Kidney epithelial cell (primary cell): ENCODE data around the gene RASSF10. TPM values are rescaled to one million over a fixed set of nuclear protein-coding genes. Genes with fewer than 3 reads are reported as not detected.

Source experiments
- DNase-seq: peaks from one replicate; pipeline ENCODE4 v3.0.0-alpha.2; 2010; ENCODE audit warnings: low read depth
- H3K27me3 ChIP-seq: 2 replicates; pipeline ENCODE4 v1.6.0; 2011; ENCODE audit warnings: low read length; ENCODE audit not compliant: control insufficient read depth, insufficient read depth
- H3K36me3 ChIP-seq: 2 replicates; pipeline ENCODE4 v1.5.1; 2011; ENCODE audit warnings: low read length; ENCODE audit not compliant: control insufficient read depth, insufficient read depth
- H3K4me3 ChIP-seq: 2 replicates; pipeline ENCODE4 v1.5.1; 2011; ENCODE audit warnings: low read depth, mild to moderate bottlenecking, control low read depth, low read length
- CTCF ChIP-seq: IDR thresholded peaks from 2 replicates; pipeline ENCODE4 v1.5.1; 2011; ENCODE audit warnings: mild to moderate bottlenecking, moderate library complexity, low read length, control low read depth, inconsistent platforms; ENCODE audit not compliant: insufficient read depth, poor library complexity, severe bottlenecking
- total RNA-seq: library from RNA; depleted of rRNA; stranded (reverse); fragments of >200 nt; gene quantifications from 2 replicates; pipeline ENCODE4 v1.2.3, GENCODE V29; 2015

Gene RASSF10
- 3.5 and 3.9 TPM in 2 replicates for total RNA-seq

DNA sequence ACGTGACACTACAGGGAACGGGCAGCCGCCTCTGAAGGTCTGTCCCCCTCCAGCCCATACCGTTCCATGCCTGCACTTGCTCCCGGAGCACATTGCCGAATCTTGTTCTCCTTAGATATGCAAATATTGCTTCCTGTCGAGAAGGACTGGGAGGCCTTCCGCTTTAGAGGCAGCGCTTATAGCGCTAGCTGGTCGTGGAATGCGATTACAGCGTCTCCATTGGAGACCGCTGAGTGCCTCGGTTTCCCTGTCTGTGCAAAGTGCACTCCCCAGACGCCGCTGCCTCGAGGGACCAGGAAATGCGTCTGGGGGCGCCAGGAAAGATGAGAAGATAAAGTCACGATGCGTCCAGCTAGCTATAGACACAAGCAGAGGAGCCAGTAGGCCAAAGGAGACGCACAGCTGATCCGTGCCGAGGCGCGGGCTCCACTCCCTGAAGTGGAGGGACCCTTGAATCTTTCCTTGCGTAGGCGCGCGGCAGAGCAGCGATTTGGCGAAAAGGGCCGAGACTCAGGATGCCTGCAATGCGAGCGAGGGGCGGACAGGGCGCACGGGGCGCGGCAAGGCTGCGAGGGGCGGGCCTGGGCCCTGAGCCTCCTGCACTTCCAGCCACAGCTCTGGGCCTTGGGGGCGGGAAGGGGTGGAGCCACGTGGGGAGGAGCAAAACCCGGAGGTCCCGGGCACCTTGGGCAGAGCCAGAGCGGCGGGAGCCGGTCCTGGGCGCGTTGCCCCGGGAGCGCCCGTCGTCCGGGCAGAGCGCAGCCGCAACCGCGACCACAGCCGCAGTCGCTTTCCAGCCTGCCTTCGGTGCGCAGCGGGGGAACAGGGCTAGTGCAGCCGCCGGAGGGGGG, at the start of gene RASSF10:
RASSF10 (plus strand) TSS at position 692 of the 851 bp plus-strand sequence. CDS start 261 bp downstream, outside the sequence.
- peak; percentile 57 for DNase-seq
- H3K4me3 ChIP-seq = peak within 1 kb of the TSS; percentile 79
- no peak for TF ChIP-seq CTCF
- H3K27me3 ChIP-seq = no peaks in the 10 kb centered on the region
- no peaks in the 10 kb centered on the region for H3K36me3 ChIP-seq

- no peak for DNase-seq
- peak; percentile 2 for TF ChIP-seq CTCF
- Histone ChIP-seq H3K27me3 (no peaks in the 10 kb centered on the region), H3K4me3 (no peak overlapping the region), H3K36me3 (no peaks in the 10 kb centered on the region)
These were observed 47.5 kb upstream of the RASSF10 start for GRCh38 chr11:12961615-12962014.

- no peaks in the 10 kb centered on the region for H3K27me3 ChIP-seq
- TF ChIP-seq CTCF = no peak
- no peak overlapping the region for H3K4me3 ChIP-seq
- no peak for DNase-seq
- no peaks in the 10 kb centered on the region for H3K36me3 ChIP-seq
These were observed 46.8 kb upstream of the RASSF10 start for GRCh38 chr11:12962306-12962705.

DNA sequence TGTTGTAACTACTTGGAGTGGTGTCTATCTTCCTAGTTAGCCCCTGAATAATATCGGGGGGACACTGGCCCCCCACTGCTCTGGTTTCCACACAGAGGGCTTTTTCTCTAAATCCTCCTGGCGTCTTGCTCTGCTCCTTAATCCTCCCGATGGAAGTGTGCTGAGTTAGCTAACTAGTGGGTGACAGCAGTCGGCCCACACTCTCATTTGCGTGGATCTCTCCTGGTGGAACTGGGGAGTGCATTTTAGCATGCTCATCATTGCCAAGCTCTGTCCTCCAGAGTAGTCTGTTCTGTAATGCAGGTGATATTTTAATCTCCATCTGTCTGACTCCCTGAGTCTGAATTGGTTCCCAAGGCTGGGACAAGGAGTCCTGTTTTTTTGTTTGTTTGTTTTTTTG, 46.1 kb upstream of the RASSF10 start:
- TF ChIP-seq CTCF = no peak
- Histone ChIP-seq H3K27me3 (no peaks in the 10 kb centered on the region), H3K4me3 (no peak overlapping the region), H3K36me3 (no peaks in the 10 kb centered on the region)
- no peak for DNase-seq

- no peaks in the 10 kb centered on the region for H3K27me3 ChIP-seq
- peak; percentile 78 for TF ChIP-seq CTCF
- no peaks in the 10 kb centered on the region for H3K36me3 ChIP-seq
- DNase-seq = no peak
- no peak overlapping the region for H3K4me3 ChIP-seq
These were observed 45.2 kb upstream of the RASSF10 start for GRCh38 chr11:12963792-12964536.
